CD4-positive, alpha-beta T cell treated with Interleukin-21 for 1 hour (primary cell): ENCODE data around the gene ARID5B.

ENCODE experiments used
- DNase-seq: peaks from one replicate; pipeline ENCODE4 v3.0.0-alpha.2; 2020

The ARID5B gene

DNA sequence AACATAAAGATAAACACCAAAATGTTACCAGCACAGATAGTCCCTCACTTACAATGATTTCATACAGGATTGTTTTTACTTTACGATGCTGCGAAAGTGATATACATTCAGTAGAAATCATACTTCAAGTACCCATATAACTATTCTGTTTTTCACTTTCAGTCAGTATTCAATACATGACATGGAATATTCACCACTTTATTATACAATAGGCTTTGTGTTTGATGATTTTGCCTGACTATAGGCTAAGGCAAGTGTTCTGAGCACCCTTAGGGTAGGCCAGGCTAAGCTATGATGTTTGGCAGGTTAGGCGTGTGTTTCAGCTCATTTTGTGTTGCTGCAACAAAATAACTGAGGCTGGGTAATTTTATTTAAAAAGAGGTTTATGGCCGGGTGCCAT lies 212.2 kb downstream of the ARID5B start:
- no peak for DNase-seq

DNA sequence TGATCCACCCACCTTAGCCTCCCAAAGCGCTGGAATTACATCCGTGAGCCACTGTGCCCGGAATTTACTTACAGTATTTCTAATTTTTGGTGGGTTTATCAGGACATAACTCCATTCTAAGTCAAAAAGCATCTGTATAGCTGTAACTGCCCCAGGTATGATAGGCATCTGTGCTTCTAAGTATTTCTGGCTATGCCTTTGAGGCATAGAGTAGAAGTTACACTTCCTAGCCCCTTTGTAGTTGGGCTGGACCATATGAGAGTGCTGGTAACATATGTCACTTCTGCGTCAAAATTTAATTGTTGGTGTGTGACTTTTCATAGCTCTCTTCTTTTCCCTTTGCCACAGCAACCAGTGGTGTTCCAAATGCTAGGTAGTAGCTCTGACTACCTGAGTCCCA lies 213.8 kb downstream of the ARID5B start:
- DNase-seq, result no peak

DNA sequence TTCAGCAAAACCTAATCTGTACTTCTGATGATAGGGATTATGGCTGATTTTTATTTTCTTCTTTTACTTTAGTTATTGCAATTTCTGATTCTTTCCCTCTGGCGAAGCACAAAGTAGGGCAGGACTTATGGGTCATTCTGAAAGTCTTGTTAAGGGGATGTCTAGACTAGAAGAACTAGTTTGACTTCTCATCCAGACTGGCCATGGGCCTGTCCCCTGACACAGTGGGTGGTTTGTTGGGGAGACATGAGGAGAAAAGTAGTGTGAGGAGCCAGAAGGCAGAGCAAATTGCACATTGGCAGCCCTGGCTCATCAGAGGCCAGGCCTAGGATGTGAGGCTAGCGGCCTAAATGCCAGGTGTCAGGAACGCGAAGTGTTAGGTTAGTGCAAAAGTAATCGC lies 214.3 kb downstream of the ARID5B start:
- DNase-seq, result no peak

DNA sequence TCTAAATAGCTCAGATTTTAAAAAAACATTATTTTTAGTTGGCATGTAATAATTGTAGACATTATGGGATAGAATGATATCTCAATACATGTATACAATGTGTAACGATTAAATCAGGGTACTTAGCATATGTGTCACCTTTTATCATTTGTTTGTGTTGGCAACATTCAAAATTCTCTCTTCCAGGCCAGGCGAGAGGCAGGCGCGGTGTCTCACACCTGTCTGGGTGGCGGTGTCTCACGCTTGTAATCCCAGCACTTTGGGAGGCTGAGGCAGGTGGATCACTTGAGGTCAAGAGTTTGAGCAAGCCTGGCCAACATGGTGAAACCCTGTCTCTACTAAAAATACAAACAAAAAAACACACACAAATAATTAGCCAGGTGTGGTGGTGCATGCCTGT lies 215.4 kb downstream of the ARID5B start:
- DNase-seq, result no peak

DNA sequence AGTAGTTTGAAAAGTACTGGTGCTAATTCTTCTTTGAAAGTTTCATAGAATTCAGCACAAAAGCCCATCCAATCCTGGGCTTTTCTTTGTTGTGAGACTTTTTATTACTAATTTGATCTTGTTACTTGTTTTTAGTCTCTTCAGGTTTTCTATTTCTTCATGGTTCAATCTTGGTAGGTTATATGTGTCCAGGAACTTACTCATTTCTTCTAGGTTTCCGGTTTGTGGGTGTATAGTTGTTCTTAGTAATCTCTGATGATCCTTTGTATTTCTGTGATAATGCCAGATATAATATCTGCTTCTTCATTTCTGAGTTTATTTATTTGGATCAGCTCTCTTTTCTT lies 219.7 kb downstream of the ARID5B start:
- DNase-seq, result peak; percentile 13

DNA sequence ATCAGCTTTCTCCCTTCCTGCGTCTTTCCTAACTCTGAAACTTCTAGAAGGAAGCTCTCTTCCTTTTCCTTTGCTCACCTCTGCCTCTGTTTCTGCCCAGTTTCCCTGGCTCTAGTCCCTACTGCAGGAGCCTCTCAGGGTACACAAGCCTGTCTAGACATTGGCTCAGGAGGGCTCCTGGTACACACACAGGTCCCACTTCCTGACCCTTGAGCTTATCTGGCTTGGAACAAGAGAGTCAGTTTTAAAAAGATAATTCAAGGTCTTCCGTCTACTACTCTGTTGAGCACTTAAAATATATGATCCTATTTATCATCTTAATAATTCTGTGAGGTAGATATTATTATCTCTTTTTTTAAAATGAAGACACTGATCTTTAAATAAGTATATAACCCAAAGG lies 226.5 kb downstream of the ARID5B start:
- DNase-seq, result no peak

DNA sequence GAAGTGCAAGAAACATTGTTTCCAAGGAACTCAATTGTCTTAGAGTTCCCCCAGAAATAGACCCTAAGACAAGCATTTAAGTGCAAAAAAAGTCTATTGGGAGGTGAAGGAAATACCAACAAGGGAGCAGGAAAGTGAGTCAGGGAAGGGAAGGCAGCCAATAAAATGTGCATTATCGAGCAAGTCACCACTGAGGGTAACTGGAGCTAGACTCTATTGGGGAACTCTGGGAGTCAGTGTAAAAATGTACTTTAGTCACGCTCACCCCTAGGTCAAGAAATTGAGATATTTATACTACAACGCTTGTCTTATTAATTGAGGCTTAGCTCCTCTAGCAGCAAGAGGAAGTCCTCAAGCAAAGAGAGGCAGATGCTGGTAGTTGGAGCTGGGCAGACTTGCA lies 229.4 kb downstream of the ARID5B start:
- DNase-seq, result no peak

DNA sequence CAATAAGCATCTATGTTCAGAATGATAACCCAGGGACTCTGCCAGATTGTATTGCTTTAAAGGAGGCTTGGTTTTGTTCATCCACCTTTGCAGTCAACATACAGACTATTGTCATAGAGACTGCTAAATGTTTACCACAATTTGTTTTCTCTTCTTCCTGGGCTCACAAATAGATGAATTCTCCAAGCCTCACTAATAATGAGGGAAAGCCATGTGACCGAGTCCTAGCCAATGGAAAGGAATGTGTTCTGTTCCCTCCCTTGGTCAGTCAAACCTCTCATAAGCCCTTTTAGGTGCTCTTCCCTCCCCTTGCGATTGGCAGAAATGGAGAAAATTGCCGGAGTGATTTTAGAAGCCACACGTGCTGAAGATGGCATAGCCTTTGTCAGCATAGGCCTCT lies 230.2 kb downstream of the ARID5B start:
- DNase-seq, result no peak

DNA sequence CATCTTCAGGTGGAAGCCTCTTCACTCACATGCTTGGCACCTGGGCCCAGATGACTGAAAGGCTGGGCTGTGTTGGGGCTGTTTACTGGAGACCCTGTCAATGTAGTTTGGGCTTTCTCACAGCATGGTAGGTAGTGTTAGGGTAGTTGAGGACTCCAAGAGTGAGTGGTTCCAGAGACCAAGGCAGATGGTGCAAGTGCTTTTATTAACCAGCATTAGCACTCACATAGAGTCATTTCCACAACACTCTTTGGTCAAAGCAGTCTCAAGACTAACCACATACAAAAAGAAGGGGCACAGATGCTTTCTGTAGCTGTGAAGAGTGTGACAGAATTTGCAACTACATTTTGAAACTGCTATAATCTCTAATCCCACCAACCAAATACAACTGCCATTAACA lies 232.1 kb downstream of the ARID5B start:
- no peak for DNase-seq

DNA sequence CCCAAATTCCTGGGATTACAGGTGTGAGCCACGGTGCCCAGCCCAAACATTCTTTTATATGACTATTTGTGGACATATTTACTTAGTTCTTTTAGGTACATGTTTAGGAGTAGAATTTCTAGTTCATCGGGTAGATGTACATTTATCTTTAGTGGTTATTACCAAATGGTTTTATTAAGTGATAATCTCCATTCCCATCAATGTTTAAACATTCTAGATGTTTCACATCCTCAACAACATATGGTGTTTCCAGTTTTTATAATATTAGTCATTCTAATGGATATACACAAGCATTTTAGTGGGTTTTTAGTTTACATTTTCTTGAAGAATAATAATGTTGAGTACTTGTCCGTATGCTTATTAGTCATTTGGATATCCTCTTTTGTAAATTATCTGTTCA lies 235.4 kb downstream of the ARID5B start:
- no peak for DNase-seq
